Tibial artery (tissue), 4 donors: Measurements from ENCODE around the gene KLF18.

Experiments used
- DNase-seq, 2 donors: peaks; one replicate each; pipeline ENCODE4 v3.0.0-alpha.2; 2019
- H3K27ac ChIP-seq, 2 donors: fragments of 200-600 bp; sonication (generic) in 1 of 2; 1 replicate in 1 of 2; 2 replicates in 1 of 2; pipeline ENCODE4 v1.5.1; 2018 to 2019; ENCODE audit warnings: mild to moderate bottlenecking in 1 of 2
- H3K27me3 ChIP-seq, 2 donors: fragments of 200-600 bp; sonication (generic) in 1 of 2; one replicate each; pipeline versions ENCODE4 v1.5.1 to v1.6.0; 2016 to 2019
- H3K36me3 ChIP-seq, 3 donors: fragments of 200-600 bp; sonication (generic) in 2 of 3; one replicate each; pipeline ENCODE4 v1.5.1; 2016 to 2019; ENCODE audit warnings: mild to moderate bottlenecking in 2 of 3
- H3K4me1 ChIP-seq, 4 donors: fragments of 200-600 bp; sonication (generic) in 2 of 4; 1 replicate in 3 of 4; 2 replicates in 1 of 4; pipeline ENCODE4 v1.5.1; 2016 to 2019
- H3K4me3 ChIP-seq, 2 donors: fragments of 200-600 bp; sonication (generic) in 1 of 2; 1 replicate in 1 of 2; 2 replicates in 1 of 2; pipeline ENCODE4 v1.5.1; 2018 to 2019; ENCODE audit warnings: mild to moderate bottlenecking in 2 of 2
- H3K9me3 ChIP-seq, 3 donors: fragments of 200-600 bp; sonication (generic) in 1 of 3; one replicate each; pipeline ENCODE4 v1.5.1; 2016 to 2019
- CTCF ChIP-seq, 2 experiments: fragments of 200-600 bp in 1 of 2; fragments of 450-650 bp in 1 of 2; IDR thresholded peaks; one replicate each; pipeline ENCODE4 v1.5.1; 2017 to 2019; ENCODE audit warnings: antibody characterized with exemption in 2 of 2, mild to moderate bottlenecking in 1 of 2, moderate library complexity in 1 of 2
- intact Hi-C: fragments of 100-400 bp; cut with DNase I; formaldehyde crosslinking; loops from one replicate; pipeline ENCODE4 v1.15.0; 2023; ENCODE audit warnings: low total_unique reads

The KLF18 gene

GRCh38 chr1:44089371-44090048 lies 51.9 kb downstream of the KLF18 start:
- no peak for TF ChIP-seq CTCF (IDR thresholded peaks at IDR 0.05)
- H3K9me3 ChIP-seq: peaks cover 0 to 3% (median 0%) of the 10 kb centered on the region in 3 donors
- no peaks in the 10 kb centered on the region for H3K36me3 ChIP-seq
- no peak overlapping the region for H3K27ac ChIP-seq
- intact Hi-C loops: no loop called here
- H3K27me3 ChIP-seq: peaks cover 0 to 11% of the 10 kb centered on the region in 2 donors
- H3K4me3 ChIP-seq: no peak overlapping the region
- no peak for DNase-seq
- no peaks in the 10 kb centered on the region for H3K4me1 ChIP-seq
